CD14-positive monocyte (primary cell): ENCODE measurements around the gene CADM2. TPM values are rescaled to one million over a fixed set of nuclear protein-coding genes. Genes with fewer than 3 reads are reported as not detected.

Experiments used
- DNase-seq, 3 donors: peaks; one replicate each; pipeline ENCODE4 v3.0.0-alpha.2; 2011 to 2022
- H2AFZ ChIP-seq: 2 replicates; pipeline ENCODE4 v1.6.0; 2012; ENCODE audit warnings: mild to moderate bottlenecking, low read depth, low read length, inconsistent platforms; ENCODE audit not compliant: insufficient read depth, poor library complexity, severe bottlenecking
- H3K27ac ChIP-seq, 2 donors: 1 replicate in 1 of 2; 2 replicates in 1 of 2; pipeline ENCODE4 v1.5.1; 2012 to 2013; ENCODE audit warnings: low read length in 2 of 2, control low read depth in 1 of 2, inconsistent platforms in 1 of 2, low read depth in 1 of 2, mild to moderate bottlenecking in 1 of 2
- H3K27me3 ChIP-seq, 2 donors: one replicate each; pipeline versions ENCODE4 v1.6.0 to v1.6.1; 2011 to 2013; ENCODE audit warnings: low read length in 2 of 2; ENCODE audit not compliant: control insufficient read depth in 2 of 2, insufficient read depth in 2 of 2
- H3K36me3 ChIP-seq, 2 donors: replicated peaks in 1 of 2; 1 replicate in 1 of 2; 2 replicates in 1 of 2; pipeline versions ENCODE4 v1.5.1 to v1.6.1; 2012 to 2013; ENCODE audit warnings: low read length in 2 of 2, control low read depth in 1 of 2, inconsistent platforms in 1 of 2, mild to moderate bottlenecking in 1 of 2; ENCODE audit not compliant: insufficient read depth in 2 of 2, control insufficient read depth in 1 of 2
- H3K4me1 ChIP-seq, 2 donors: 1 replicate in 1 of 2; 2 replicates in 1 of 2; pipeline versions ENCODE4 v1.5.1 to v1.6.1; 2012 to 2013; ENCODE audit warnings: low read length in 2 of 2, control low read depth in 1 of 2, inconsistent platforms in 1 of 2, mild to moderate bottlenecking in 1 of 2, moderate library complexity in 1 of 2; ENCODE audit not compliant: insufficient read depth in 2 of 2, control insufficient read depth in 1 of 2
- H3K4me2 ChIP-seq: replicated peaks from 2 replicates; pipeline ENCODE3; 2012; ENCODE audit warnings: low read length, moderate library complexity, mild to moderate bottlenecking; ENCODE audit not compliant: poor library complexity, severe bottlenecking; ENCODE audit errors: extremely low read depth
- H3K4me3 ChIP-seq, 3 experiments: fragments of 200-600 bp in 1 of 3; sonication (generic) in 1 of 3; replicated peaks in 1 of 3; 1 replicate in 2 of 3; 2 replicates in 1 of 3; pipeline ENCODE4 v1.5.1; 2011 to 2013; ENCODE audit warnings: low read length in 3 of 3, mild to moderate bottlenecking in 3 of 3, control low read depth in 2 of 3, low read depth in 2 of 3, inconsistent platforms in 1 of 3, moderate library complexity in 1 of 3
- H3K79me2 ChIP-seq: 2 replicates; pipeline ENCODE4 v1.6.0; 2012; ENCODE audit warnings: mild to moderate bottlenecking, control low read depth, inconsistent platforms, low read length, moderate library complexity; ENCODE audit not compliant: insufficient read depth
- H3K9ac ChIP-seq: 2 replicates; pipeline ENCODE4 v1.6.0; 2017; ENCODE audit warnings: low read length, mild to moderate bottlenecking; ENCODE audit not compliant: insufficient read depth, poor library complexity, severe bottlenecking
- H3K9me3 ChIP-seq, 2 donors: replicated peaks in 1 of 2; 1 replicate in 1 of 2; 2 replicates in 1 of 2; pipeline versions ENCODE4 v1.5.1 to v1.6.1; 2012 to 2013; ENCODE audit warnings: low read length in 2 of 2, control low read depth in 1 of 2; ENCODE audit not compliant: control insufficient read depth in 1 of 2, insufficient read depth in 1 of 2
- H4K20me1 ChIP-seq: 2 replicates; pipeline ENCODE4 v1.6.0; 2012; ENCODE audit warnings: mild to moderate bottlenecking, low read length, control low read depth, moderate library complexity; ENCODE audit not compliant: insufficient read depth
- H3K27ac Mint-ChIP-seq, 7 donors: one replicate each; pipeline ENCODE4 v1.8.0; 2020; ENCODE audit warnings: mild to moderate bottlenecking in 7 of 7, mixed read lengths in 7 of 7, moderate library complexity in 6 of 7, inconsistent platforms in 2 of 7
- H3K27me3 Mint-ChIP-seq, 3 donors: one replicate each; pipeline ENCODE4 v1.8.0; 2021 to 2022; ENCODE audit warnings: low read depth in 3 of 3, mild to moderate bottlenecking in 3 of 3, mixed read lengths in 3 of 3, moderate library complexity in 3 of 3, inconsistent platforms in 1 of 3
- H3K36me3 Mint-ChIP-seq, 2 donors: one replicate each; pipeline ENCODE4 v1.8.0; 2020; ENCODE audit warnings: mixed read lengths in 2 of 2, inconsistent platforms in 1 of 2, mild to moderate bottlenecking in 1 of 2
- H3K4me1 Mint-ChIP-seq: one replicate; pipeline ENCODE4 v1.8.0; 2020; ENCODE audit warnings: mild to moderate bottlenecking, mixed read lengths
- H3K4me3 Mint-ChIP-seq, 2 donors: one replicate each; pipeline ENCODE4 v1.8.0; 2020; ENCODE audit warnings: mild to moderate bottlenecking in 2 of 2, mixed read lengths in 2 of 2, moderate library complexity in 1 of 2
- H3K9me3 Mint-ChIP-seq, 7 donors: one replicate each; pipeline ENCODE4 v1.8.0; 2020 to 2022; ENCODE audit warnings: mixed read lengths in 7 of 7, mild to moderate bottlenecking in 6 of 7, moderate library complexity in 6 of 7, inconsistent platforms in 2 of 7
- CTCF ChIP-seq: fragments of 200-600 bp; IDR thresholded peaks from one replicate; pipeline ENCODE4 v1.8.0; 2022; ENCODE audit warnings: antibody characterized with exemption, mild to moderate bottlenecking
- WGBS: methylation state at CpG from one replicate; pipeline ENCODE4 v1.1.5; 2013; ENCODE audit warnings: missing lambda C conversion rate; ENCODE audit not compliant: insufficient coverage; 5-methylcytosine and 5-hydroxymethylcytosine counted together
- intact Hi-C, 2 donors: fragments of 100-400 bp; cut with micrococcal nuclease; formaldehyde crosslinking; loops; one replicate each; pipeline versions ENCODE4 v1.15.0 to v1.15.1; 2023
- polyA plus RNA-seq, 3 donors: library from polyadenylated mRNA; depleted of rRNA in 1 of 3; unstranded in 2 of 3; stranded (reverse) in 1 of 3; fragments of 300-500 nt in 2 of 3; fragments of >200 nt in 1 of 3; fragmentation: Illumina TruSeq in 2 of 3; gene quantifications; 1 replicate in 2 of 3; 2 replicates in 1 of 3; pipeline ENCODE4 v1.2.3, GENCODE V29; 2012 to 2021

The CADM2 gene
- polyA plus RNA-seq, 3 donors = not detected

GRCh38 chr3:85867072-85867471 lies 908.3 kb downstream of the CADM2 start:
- Mint-ChIP-seq H3K4me1 (no peaks in the 10 kb centered on the region), H3K9me3 (peaks cover 0 to 2% (median 0%) of the 10 kb centered on the region in 7 donors), H3K27ac (no peak overlapping the region), H3K36me3 (no peaks in the 10 kb centered on the region), H3K27me3 (no peaks in the 10 kb centered on the region), H3K4me3 (no peak overlapping the region)
- H3K4me3 ChIP-seq = no peak overlapping the region
- no peak for DNase-seq
- no CpG with 5 or more reads among the region's 3 CpGs for WGBS
- no peaks in the 10 kb centered on the region for H3K27me3 ChIP-seq
- H4K20me1 ChIP-seq = no peaks in the 10 kb centered on the region
- H3K9me3 ChIP-seq = no peaks in the 10 kb centered on the region
- H3K27ac ChIP-seq = no peak overlapping the region
- H3K9ac ChIP-seq = no peak overlapping the region
- no peaks in the 10 kb centered on the region for H3K4me1 ChIP-seq
- intact Hi-C loops = no loop called here
- no peak overlapping the region for H2AFZ ChIP-seq
- H3K4me2 ChIP-seq = no peak overlapping the region
- H3K79me2 ChIP-seq = no peaks in the 10 kb centered on the region
- TF ChIP-seq CTCF = no peak
- no peaks in the 10 kb centered on the region for H3K36me3 ChIP-seq

DNA sequence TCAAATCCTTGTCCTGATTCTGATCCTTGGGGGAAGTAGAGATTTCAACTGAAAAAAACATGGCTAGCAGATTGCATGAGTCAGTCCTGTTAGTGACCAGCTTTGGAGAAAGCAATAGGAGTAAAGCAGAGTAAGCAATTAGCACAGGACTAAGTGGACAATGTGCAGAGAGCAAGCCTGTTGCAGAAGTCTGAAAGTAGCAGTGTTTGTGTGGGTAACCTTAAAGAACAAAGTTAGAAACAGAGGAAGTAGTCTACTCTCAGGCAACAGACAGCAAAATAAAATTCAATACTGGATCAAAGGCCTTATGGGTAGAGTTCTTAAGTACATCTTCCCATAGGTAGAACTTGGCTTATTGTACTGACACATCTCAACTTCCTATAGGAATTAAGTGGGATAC lies 916.8 kb downstream of the CADM2 start:
- H3K4me3 ChIP-seq = no peak overlapping the region
- no peak overlapping the region for H3K27ac ChIP-seq
- Mint-ChIP-seq H3K27me3 (no peaks in the 10 kb centered on the region), H3K9me3 (peaks cover 0 to 3% (median 0%) of the 10 kb centered on the region in 7 donors), H3K27ac (no peak overlapping the region), H3K4me1 (no peaks in the 10 kb centered on the region), H3K4me3 (no peak overlapping the region), H3K36me3 (no peaks in the 10 kb centered on the region)
- no peaks in the 10 kb centered on the region for H4K20me1 ChIP-seq
- no peaks in the 10 kb centered on the region for H3K79me2 ChIP-seq
- H3K36me3 ChIP-seq = no peaks in the 10 kb centered on the region
- no peak for DNase-seq
- H3K4me1 ChIP-seq = no peaks in the 10 kb centered on the region
- intact Hi-C loops = no loop called here
- no peaks in the 10 kb centered on the region for H3K9me3 ChIP-seq
- H2AFZ ChIP-seq = no peak overlapping the region
- TF ChIP-seq CTCF = no peak
- H3K27me3 ChIP-seq = no peaks in the 10 kb centered on the region
- no peak overlapping the region for H3K9ac ChIP-seq
- no peak overlapping the region for H3K4me2 ChIP-seq
